ENCODE measurements around the gene NXNL1. TPM values are rescaled to one million over a fixed set of nuclear protein-coding genes. Genes with fewer than 3 reads are reported as not detected.
A peak's percentile ranks its signal among the peaks of the same experiment; 100 is the strongest.

Gene NXNL1
- total and polyA plus RNA-seq, 2 experiments from 2014 or later = 0.16 TPM; not detected in 1

GRCh38 chr19:17447704-17448130, 13.0 kb downstream of the NXNL1 start:
- Histone ChIP-seq H3K9me3 (ENCODE audit: low read depth) (no peaks in the 10 kb centered on the region), H3K4me1 (ENCODE audit: low read depth) (no peaks in the 10 kb centered on the region), H3K27ac (no peak overlapping the region), H3K27me3 (peaks cover 16% of the 10 kb centered on the region), H3K4me3 (peak overlapping the region; percentile 52), H3K36me3 (no peaks in the 10 kb centered on the region)
- no peak for DNase-seq (ENCODE audit: low read depth in 1 of 2, low spot score in 1 of 2)
- no peak for TF ChIP-seq CTCF (IDR thresholded peaks at IDR 0.05; ENCODE audit: low read depth, low read length)

GRCh38 chr19:17445526-17446165, 15.1 kb downstream of the NXNL1 start:
- no peaks in the 10 kb centered on the region for H3K9me3 ChIP-seq (ENCODE audit: low read depth)
- no peaks in the 10 kb centered on the region for H3K4me1 ChIP-seq (ENCODE audit: low read depth)
- H3K4me3 ChIP-seq = no peak overlapping the region
- no peaks in the 10 kb centered on the region for H3K36me3 ChIP-seq
- peaks cover 16% of the 10 kb centered on the region for H3K27me3 ChIP-seq
- no peak overlapping the region for H3K27ac ChIP-seq
- DNase-seq (ENCODE audit: low read depth in 1 of 2, low spot score in 1 of 2) = no peak
- no peak for TF ChIP-seq CTCF (IDR thresholded peaks at IDR 0.05; ENCODE audit: low read depth, low read length)

- H3K27ac ChIP-seq = no peak overlapping the region
- peaks cover 3% of the 10 kb centered on the region for H3K27me3 ChIP-seq
- H3K4me3 ChIP-seq = no peak overlapping the region
- H3K9me3 ChIP-seq (ENCODE audit: low read depth) = no peaks in the 10 kb centered on the region
- peak; percentile 29 for TF ChIP-seq CTCF (IDR thresholded peaks at IDR 0.05; ENCODE audit: low read depth, low read length)
- no peaks in the 10 kb centered on the region for H3K4me1 ChIP-seq (ENCODE audit: low read depth)
- no peaks in the 10 kb centered on the region for H3K36me3 ChIP-seq
- peak; percentile 22 to 41 for DNase-seq (ENCODE audit: low read depth in 1 of 2, low spot score in 1 of 2)
Measured at GRCh38 chr19:17441241-17442021, 19.3 kb downstream of the NXNL1 start.

GRCh38 chr19:17436874-17437267, 23.9 kb downstream of the NXNL1 start:
- no peaks in the 10 kb centered on the region for H3K9me3 ChIP-seq (ENCODE audit: low read depth)
- no peak for TF ChIP-seq CTCF (IDR thresholded peaks at IDR 0.05; ENCODE audit: low read depth, low read length)
- H3K27me3 ChIP-seq = no peaks in the 10 kb centered on the region
- H3K36me3 ChIP-seq = no peaks in the 10 kb centered on the region
- H3K27ac ChIP-seq = no peak overlapping the region
- H3K4me3 ChIP-seq = no peak overlapping the region
- H3K4me1 ChIP-seq (ENCODE audit: low read depth) = no peaks in the 10 kb centered on the region
- no peak for DNase-seq (ENCODE audit: low read depth in 1 of 2, low spot score in 1 of 2)

- Histone ChIP-seq H3K27me3 (no peaks in the 10 kb centered on the region), H3K27ac (no peak overlapping the region), H3K4me3 (no peak overlapping the region), H3K9me3 (ENCODE audit: low read depth) (no peaks in the 10 kb centered on the region), H3K36me3 (no peaks in the 10 kb centered on the region), H3K4me1 (ENCODE audit: low read depth) (no peaks in the 10 kb centered on the region)
- no peak for DNase-seq (ENCODE audit: low read depth in 1 of 2, low spot score in 1 of 2)
- TF ChIP-seq CTCF (IDR thresholded peaks at IDR 0.05; ENCODE audit: low read depth, low read length) = no peak
Measured at GRCh38 chr19:17436094-17436873, 24.4 kb downstream of the NXNL1 start.
